NCI-H446 treated with DMSO at 0.1 percent for 48 hours (cell line): ENCODE data around the gene KRT85.
"Not testable (repeated sequence)": the region's sequence is repeated elsewhere in the genome, so short reads cannot be mapped to it uniquely, and the experiment has no call there.

Experiments
- DNase-seq: peaks from one replicate; lab custom pipeline; 2025; lab: John Stamatoyannopoulos, UW

KRT85 gene

GRCh38 chr12:52366738-52367485 is at the start of gene KRT85:
Gene KRT85 (minus strand): TSS chr12:52367481. CDS start chr12:52367405, 76 bp downstream.
- no peak for DNase-seq

DNA sequence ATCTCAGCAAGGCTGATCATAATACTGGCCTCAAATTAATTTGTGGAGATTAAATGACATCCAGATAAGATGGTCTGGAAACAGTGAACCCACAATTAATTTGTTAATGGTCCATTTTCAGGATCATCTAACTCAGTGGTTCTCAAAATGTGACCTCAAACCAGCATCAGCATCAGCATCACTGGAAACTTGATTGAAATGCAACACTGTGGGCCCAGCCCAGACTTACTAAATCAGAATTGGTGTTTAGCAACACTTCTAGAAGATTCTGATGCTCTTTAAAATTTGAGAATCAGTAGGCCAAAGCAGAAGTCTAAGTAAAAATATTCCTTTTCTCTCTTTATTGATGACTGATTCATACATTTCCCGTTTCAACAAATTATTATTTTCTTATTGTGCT is 49.5 kb upstream of the KRT85 start:
- no peak for DNase-seq

DNA sequence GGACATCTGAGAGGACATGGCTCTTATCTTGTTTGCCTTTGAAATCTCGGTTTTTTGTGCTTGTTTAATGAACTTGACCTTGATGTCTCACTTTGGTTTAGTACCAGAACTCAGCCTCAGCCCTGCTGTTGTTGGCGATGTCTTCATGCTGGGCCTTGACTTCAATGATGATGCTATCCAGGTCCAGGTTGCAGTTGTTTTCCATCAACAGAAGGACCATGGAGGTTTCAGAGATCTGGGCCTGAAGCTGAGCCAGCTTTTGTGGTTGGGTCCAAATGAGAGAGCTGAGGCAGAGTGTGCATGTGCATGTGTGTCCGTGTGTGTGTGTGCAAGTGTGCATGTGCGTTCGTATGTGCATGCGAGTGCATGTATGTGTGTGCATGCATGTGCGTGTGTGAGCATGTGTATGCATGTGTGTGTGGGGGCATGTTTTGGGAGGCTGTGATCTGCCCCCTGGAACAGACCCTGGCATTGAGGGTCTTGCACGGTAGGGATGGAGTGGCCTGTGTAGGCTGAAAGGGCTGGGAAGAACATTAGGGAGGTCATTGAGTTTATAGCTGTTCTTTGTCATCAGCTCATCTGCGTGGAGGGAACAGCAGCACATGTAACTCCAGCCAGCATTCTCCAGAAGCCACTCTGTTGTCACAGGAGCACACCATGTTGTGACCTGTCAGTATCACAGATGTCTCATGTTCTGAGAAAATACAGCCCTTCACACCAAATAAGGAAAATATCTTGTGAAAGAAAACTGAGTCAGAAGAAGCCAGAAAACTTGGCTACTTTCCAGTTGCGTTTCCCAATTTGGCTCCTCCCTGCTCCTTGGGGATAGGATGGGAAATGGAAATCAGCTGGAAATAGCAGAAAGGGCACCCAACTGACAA is 48.8 kb upstream of the KRT85 start:
- no peak for DNase-seq

DNA sequence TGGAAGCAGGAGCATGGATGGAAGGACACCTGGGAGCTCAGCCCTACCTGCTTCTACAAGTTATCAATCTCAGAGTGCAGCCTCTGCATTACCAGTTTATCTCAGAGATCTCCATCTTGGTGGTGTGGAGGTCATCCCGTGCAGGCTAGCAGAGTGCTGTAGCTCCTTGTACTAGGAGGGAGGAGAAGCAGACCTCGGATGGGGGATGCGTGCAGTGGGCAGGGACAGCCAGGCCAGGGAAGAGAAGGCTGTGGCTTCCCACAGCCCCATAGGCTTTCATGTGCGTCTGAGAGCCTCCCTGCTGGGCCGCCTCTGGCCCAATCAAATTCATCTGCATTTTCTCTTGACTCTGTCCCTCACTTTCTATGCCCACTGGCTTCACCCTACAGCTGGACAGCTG is 47.7 kb upstream of the KRT85 start:
- DNase-seq, result no peak

GRCh38 chr12:52413782-52414345 is 46.6 kb upstream of the KRT85 start:
- no peak for DNase-seq

DNA sequence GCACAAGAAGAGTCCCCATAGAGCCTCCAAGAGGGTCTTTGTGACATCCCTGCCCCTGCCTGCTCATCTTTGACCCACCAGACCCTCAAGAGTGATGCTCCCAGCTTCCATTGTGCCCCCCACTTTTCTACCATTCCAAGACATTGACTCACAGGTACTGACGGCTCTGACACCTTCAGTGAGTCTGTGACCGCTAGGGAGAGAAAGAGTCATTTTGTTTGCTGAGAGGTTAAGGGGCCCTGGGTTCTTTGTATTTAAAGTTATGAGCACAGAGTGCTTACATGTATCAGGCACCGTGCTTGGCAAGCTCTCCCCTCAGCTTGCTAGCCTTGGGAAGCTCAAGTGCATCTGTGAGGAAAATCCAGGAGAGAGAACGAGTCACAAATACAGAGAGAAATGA is 45.9 kb upstream of the KRT85 start:
- no peak for DNase-seq

DNA sequence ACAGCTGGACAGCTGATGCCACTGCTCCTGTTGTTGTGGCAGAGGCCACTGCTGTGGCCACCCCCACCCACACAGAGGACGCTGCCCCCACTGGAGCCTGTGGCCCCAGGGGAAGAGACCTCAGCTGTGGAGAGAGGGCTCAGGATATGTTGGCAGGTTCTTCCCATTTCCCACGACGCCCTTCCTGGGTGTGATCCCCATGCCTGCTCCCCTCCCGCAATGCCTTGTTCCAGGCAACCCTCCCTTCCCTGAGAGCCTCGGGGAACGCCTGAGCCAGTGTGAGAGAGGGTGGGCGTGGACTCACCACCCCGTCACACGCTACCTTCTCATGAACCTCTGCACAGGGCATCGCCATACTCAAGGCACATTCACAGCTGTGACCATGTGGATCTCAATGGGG is 44.5 kb upstream of the KRT85 start:
- DNase-seq, result no peak

- not testable (repeated sequence) for DNase-seq
Measured at GRCh38 chr12:52410589-52411248, 43.4 kb upstream of the KRT85 start.

DNA sequence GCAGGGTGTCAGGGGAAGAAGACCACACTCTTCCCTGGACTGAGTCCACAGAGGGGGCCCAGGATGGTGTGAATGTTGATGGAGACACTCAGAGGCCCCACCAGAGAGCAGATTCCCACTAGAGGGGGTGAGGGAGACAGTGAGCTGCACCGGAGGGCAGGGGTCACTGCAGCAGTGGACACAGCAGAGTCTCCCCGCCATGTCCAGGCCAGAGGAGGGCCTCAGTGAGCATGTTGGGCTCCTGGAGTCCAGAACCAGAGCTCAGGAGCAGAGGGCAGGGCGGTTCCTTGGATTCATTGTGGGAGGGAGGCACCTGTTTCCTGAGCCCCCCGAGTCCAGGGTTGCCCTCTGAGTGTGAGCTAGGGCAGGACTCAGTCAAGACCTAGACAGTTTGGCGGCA is 40.6 kb upstream of the KRT85 start:
- no peak for DNase-seq

DNA sequence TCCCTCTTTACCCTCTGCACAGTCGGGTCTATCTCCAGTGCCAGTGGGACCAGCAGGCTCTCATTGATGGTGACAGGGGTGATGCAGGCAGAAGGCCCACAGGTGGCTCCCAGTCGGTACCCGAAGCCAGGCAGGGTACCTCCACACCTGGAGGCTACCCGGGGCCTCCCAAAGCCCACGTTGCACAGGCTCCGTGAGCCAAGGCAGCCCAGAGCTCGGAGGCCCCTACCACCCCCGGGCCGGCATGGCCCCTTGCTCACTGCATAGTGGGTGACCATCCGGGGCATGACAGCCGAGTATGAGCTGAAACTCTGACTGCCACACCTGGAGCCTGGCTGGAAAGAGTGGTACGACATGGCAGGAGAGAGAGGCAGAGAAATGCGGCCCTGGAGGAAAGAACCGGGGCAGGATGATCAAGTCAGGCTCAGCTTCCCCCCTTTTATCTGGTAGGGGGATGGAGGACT is 38.7 kb upstream of the KRT85 start, which contains the start of gene KRT82:
KRT82 (minus strand) TSS at position 414 of the 464 bp plus-strand sequence; CDS start at position 356, 58 bp downstream.
- DNase-seq, result no peak

DNA sequence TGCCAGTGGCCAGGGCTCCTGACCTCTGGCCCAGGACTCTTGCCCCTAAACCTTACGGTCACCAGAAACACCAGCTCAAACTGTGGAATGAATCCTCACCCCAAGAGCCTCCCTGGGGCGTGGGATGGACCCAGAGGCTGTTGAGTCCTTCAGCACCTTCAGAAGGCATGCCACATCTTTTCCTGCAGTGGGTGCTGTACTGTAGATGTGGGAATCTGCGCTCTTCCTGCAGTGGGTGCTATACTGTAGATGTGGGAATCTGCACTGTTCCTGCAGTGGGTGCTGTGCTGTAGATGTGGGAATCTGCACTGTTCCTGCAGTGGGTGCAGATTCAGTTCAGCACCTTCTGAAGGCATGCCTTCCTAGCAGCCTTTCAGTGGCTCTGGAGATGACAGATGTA is 37.7 kb upstream of the KRT85 start:
- DNase-seq, result no peak

DNA sequence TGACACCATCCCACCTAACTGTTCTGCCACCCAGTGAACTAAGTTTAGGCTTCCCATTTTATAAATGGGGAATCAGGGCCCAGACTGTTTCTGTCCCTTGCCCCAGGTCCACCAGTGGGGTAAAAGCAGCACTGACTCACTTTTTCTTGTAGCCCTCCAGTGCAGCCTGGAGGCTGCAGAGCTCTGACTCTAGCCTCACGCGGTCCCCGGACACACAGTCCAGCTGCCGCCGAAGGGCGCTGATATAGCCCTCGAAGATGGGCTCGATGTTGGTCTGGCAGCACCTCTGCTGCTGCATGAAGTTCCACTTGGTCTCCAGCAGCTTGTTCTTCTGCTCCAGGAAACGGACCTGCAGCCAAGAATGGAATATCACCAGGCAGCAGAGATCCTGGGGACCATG is 36.3 kb upstream of the KRT85 start:
- DNase-seq, result no peak

GRCh38 chr12:52402873-52403540 is 35.7 kb upstream of the KRT85 start:
- no peak for DNase-seq

- no peak for DNase-seq
Measured at GRCh38 chr12:52402377-52402776, 35.1 kb upstream of the KRT85 start.

DNA sequence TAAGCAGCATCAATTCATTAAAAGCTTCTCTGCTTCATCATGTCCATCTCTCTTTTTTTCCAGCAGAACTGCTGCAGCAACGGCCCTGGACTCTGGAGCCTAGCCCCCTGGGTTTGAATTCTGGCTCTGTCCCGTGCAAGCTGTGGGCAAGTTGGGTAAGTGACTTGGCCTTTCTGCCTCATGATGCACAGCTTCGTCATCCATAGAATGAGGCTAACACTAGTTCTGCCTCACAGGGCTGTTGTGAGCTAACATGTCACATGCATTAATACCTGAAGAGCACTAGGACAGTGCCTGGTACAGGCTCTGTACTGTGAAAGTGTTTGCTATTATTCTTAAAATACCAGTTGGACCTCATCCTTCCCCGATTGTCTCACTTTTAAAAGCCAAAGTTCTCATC is 34.6 kb upstream of the KRT85 start:
- no peak for DNase-seq

GRCh38 chr12:52401526-52401925 is 34.2 kb upstream of the KRT85 start:
- DNase-seq, result no peak

DNA sequence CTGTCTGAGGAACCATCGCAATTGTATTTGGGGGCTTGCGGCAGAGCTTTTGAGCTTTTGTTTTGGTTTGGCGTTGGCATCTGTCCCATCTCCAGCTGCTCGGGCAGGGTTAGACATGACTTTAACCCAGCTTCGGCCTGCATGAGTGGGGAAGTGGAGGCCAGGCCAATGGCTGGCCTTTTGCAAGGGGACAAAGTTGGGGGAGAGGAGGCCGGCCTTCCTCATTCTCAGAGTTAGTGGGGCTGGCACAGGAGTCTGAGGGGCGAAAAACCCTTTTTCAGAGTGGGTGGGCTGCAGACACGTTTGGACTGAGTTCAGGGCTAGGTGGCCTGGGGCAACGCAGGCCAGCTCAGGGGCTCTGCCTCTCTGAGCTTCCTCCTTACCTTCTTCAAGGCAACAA is 33.6 kb upstream of the KRT85 start:
- no peak for DNase-seq

- no peak for DNase-seq
Measured at GRCh38 chr12:52399756-52400155, 32.5 kb upstream of the KRT85 start.

- DNase-seq, result no peak
Measured at GRCh38 chr12:52398176-52398575, 30.9 kb upstream of the KRT85 start.

DNA sequence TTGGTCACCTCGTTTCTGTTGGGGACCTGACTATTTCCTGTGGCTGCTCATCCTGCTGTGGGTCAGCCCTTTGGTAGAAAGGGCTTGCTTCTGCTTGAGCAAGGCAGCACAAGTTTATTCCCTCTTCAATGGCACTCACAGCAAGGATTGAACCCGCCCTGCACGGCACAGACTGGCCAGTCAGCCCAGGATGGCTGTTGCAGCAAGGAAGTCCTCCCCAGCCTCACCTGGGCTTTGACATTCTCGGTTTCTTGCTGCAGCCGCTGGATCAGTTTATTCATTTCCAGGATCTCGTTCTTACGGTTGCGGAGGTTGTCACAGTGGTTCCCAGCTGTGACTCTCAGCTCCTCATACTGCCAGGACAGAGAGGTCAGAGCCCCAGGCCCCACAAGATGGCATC is 29.4 kb upstream of the KRT85 start:
- DNase-seq, result no peak

GRCh38 chr12:52395761-52396434 is 28.6 kb upstream of the KRT85 start:
- no peak for DNase-seq
